HG02610 (cell line): ENCODE results near the gene NEO1.

Source experiments
- ATAC-seq: cut with Tn5 transposase; IDR thresholded peaks from one replicate; pipeline ENCODE4 v1.9.1; 2021; ENCODE audit warnings: mild to moderate bottlenecking, moderate library complexity; ENCODE audit not compliant: unreplicated experiment

The NEO1 gene

GRCh38 chr15:73069109-73069508 lies 16.8 kb downstream of the NEO1 start:
- no peak for ATAC-seq

GRCh38 chr15:73072894-73073293 lies 20.6 kb downstream of the NEO1 start:
- ATAC-seq, result no peak

- no peak for ATAC-seq
Observed at GRCh38 chr15:73074241-73074640, 22.0 kb downstream of the NEO1 start.

- ATAC-seq, result no peak
Observed at GRCh38 chr15:73075160-73075859, 23.0 kb downstream of the NEO1 start.

- ATAC-seq, result no peak
Observed at GRCh38 chr15:73078291-73078690, 26.0 kb downstream of the NEO1 start.

GRCh38 chr15:73078722-73079121 lies 26.5 kb downstream of the NEO1 start:
- no peak for ATAC-seq

- no peak for ATAC-seq
Observed at GRCh38 chr15:73079565-73079964, 27.3 kb downstream of the NEO1 start.

- ATAC-seq, result no peak
Observed at GRCh38 chr15:73081321-73081958, 29.2 kb downstream of the NEO1 start.

GRCh38 chr15:73082812-73083211 lies 30.5 kb downstream of the NEO1 start:
- ATAC-seq, result no peak

- no peak for ATAC-seq
Observed at GRCh38 chr15:73087098-73087497, 34.8 kb downstream of the NEO1 start.

GRCh38 chr15:73105064-73105463 lies 52.8 kb downstream of the NEO1 start:
- ATAC-seq, result no peak

- no peak for ATAC-seq
Observed at GRCh38 chr15:73108676-73109075, 56.4 kb downstream of the NEO1 start.

GRCh38 chr15:73109765-73110164 lies 57.5 kb downstream of the NEO1 start:
- ATAC-seq, result no peak

- ATAC-seq, result no peak
Observed at GRCh38 chr15:73110201-73110600, 57.9 kb downstream of the NEO1 start.

- ATAC-seq, result no peak
Observed at GRCh38 chr15:73114064-73114463, 61.8 kb downstream of the NEO1 start.

- no peak for ATAC-seq
Observed at GRCh38 chr15:73116164-73116563, 63.9 kb downstream of the NEO1 start.

- no peak for ATAC-seq
Observed at GRCh38 chr15:73118055-73118454, 65.8 kb downstream of the NEO1 start.

GRCh38 chr15:73119478-73119877 lies 67.2 kb downstream of the NEO1 start:
- no peak for ATAC-seq

GRCh38 chr15:73120269-73120668 lies 68.0 kb downstream of the NEO1 start:
- ATAC-seq, result no peak

GRCh38 chr15:73125219-73125618 lies 73.0 kb downstream of the NEO1 start:
- no peak for ATAC-seq

GRCh38 chr15:73127302-73127936 lies 75.2 kb downstream of the NEO1 start:
- ATAC-seq, result no peak

GRCh38 chr15:73130830-73131229 lies 78.6 kb downstream of the NEO1 start:
- ATAC-seq, result no peak
